K562 (cell line): ENCODE measurements around the gene ZCCHC14. TPM values are rescaled to one million over a fixed set of nuclear protein-coding genes. Genes with fewer than 3 reads are reported as not detected.

Experiments
- ATAC-seq: fragments of 200-7000 bp; cut with Tn5 transposase; 3 replicates; pipeline ENCODE4 v1.9.1; 2020; ENCODE audit warnings: moderate library complexity
- BruUV-seq: library from RNA; stranded (reverse); fragments of 400-500 nt; replicated peaks from 2 replicates; lab custom pipeline; 2021; lab: Mats Ljungman, UMichigan
- CTCF ChIA-PET: fragments of 300-600 bp; formaldehyde crosslinking; extraction: SDS; loops from one replicate; lab custom pipeline; 2021; ENCODE audit warnings: low intra/inter-chr PET ratio; lab: Yijun Ruan, JAX
- POLR2A ChIA-PET: fragments of 300-600, 350-650 bp; sonication (Branson Sonifier 250); formaldehyde crosslinking; extraction: SDS; loops from one replicate; lab custom pipeline; 2021; ENCODE audit warnings: antibody characterized with exemption, inconsistent platforms; lab: Yijun Ruan, JAX
- DNase-seq, 4 experiments: peaks; one replicate each; pipeline versions ENCODE4 v3.0.0 to v3.0.0-alpha.2; 2011 to 2018; ENCODE audit warnings: low spot score in 3 of 4, mixed read lengths in 3 of 4; ENCODE audit errors: extremely low read depth in 1 of 4
- FAIRE-seq: peaks from 2 replicates; lab custom pipeline; 2011; peaks lifted over from hg19 to GRCh38; lab: Jason Lieb, UNC
- H2AFZ ChIP-seq: 2 replicates; pipeline ENCODE4 v1.6.0; 2011; ENCODE audit warnings: low read depth, low read length, control low read depth, inconsistent platforms
- H3K27ac ChIP-seq: fragments of 200-600 bp; 3 replicates; pipeline ENCODE4 v1.8.0; 2011; ENCODE audit warnings: low read depth, mild to moderate bottlenecking, control low read depth, inconsistent platforms, low read length, moderate library complexity, mixed read lengths; ENCODE audit errors: extremely low read depth
- H3K27me3 ChIP-seq, 2 experiments: fragments of 300-600 bp in 1 of 2; 2 replicates in 1 of 2; 3 replicates in 1 of 2; pipeline versions ENCODE4 v1.6.0 to v1.8.0; 2011; ENCODE audit warnings: inconsistent platforms in 2 of 2, low read length in 2 of 2, mild to moderate bottlenecking in 1 of 2, mixed read lengths in 1 of 2, moderate library complexity in 1 of 2; ENCODE audit not compliant: control insufficient read depth in 2 of 2, insufficient read depth in 2 of 2
- H3K36me3 ChIP-seq: fragments of 300-600 bp; 3 replicates; pipeline ENCODE4 v1.8.0; 2011; ENCODE audit warnings: mild to moderate bottlenecking, low read length, inconsistent platforms; ENCODE audit not compliant: control insufficient read depth, insufficient read depth
- H3K4me1 ChIP-seq, 2 experiments: fragments of 200-600 bp in 1 of 2; replicated peaks in 1 of 2; 2 replicates in 1 of 2; 3 replicates in 1 of 2; pipeline versions ENCODE4 v1.5.1 to v1.8.0; 2011; ENCODE audit warnings: inconsistent platforms in 2 of 2, low read length in 2 of 2, mild to moderate bottlenecking in 1 of 2, mixed read lengths in 1 of 2, moderate library complexity in 1 of 2; ENCODE audit not compliant: control insufficient read depth in 2 of 2, insufficient read depth in 2 of 2
- H3K4me2 ChIP-seq: 2 replicates; pipeline ENCODE4 v1.6.1; 2011; ENCODE audit warnings: low read length, control low read depth, inconsistent platforms, mixed read lengths; ENCODE audit not compliant: insufficient read depth
- H3K4me3 ChIP-seq: fragments of 200-600 bp; sonication (generic), shearing (Covaris generic); 2 replicates; pipeline ENCODE4 v1.5.1; 2016; ENCODE audit warnings: control low read depth, inconsistent platforms
- H3K79me2 ChIP-seq: fragments of 200-600 bp; 3 replicates; pipeline ENCODE4 v1.8.0; 2011; ENCODE audit warnings: low read length, inconsistent platforms; ENCODE audit not compliant: control insufficient read depth, insufficient read depth
- H3K9ac ChIP-seq, 2 experiments: 2 replicates each; pipeline versions ENCODE4 v1.6.0 to v1.6.1; 2011; ENCODE audit warnings: low read depth in 2 of 2, low read length in 2 of 2, control low read depth in 1 of 2, inconsistent platforms in 1 of 2, mild to moderate bottlenecking in 1 of 2, mixed read lengths in 1 of 2; ENCODE audit not compliant: insufficient read depth in 1 of 2
- H3K9me1 ChIP-seq: one replicate; pipeline ENCODE4 v1.6.0; 2011; ENCODE audit warnings: inconsistent platforms, mild to moderate bottlenecking, low read length, moderate library complexity; ENCODE audit not compliant: control insufficient read depth, insufficient read depth
- H3K9me3 ChIP-seq: replicated peaks from 2 replicates; pipeline ENCODE4 v1.5.1; 2011; ENCODE audit warnings: low read depth, low read length, inconsistent platforms; ENCODE audit not compliant: control insufficient read depth, insufficient read depth
- H4K20me1 ChIP-seq: replicated peaks from 2 replicates; pipeline ENCODE4 v1.6.1; 2011; ENCODE audit warnings: low read length, inconsistent platforms, mixed read lengths; ENCODE audit not compliant: control insufficient read depth, insufficient read depth
- FOXJ2 ChIP-seq: fragments of 200-800 bp; sonication (Bioruptor generic); IDR thresholded peaks from 2 replicates; pipeline ENCODE4 v1.6.1; 2016; ENCODE audit warnings: missing genetic modification characterization, missing compliant biosample characterization
- LCOR ChIP-seq: sonication (generic); formaldehyde crosslinking; IDR thresholded peaks from 2 replicates; pipeline ENCODE4 v1.8.0; 2022; ENCODE audit warnings: mild to moderate bottlenecking, missing genetic modification reagents
- SIN3B ChIP-seq: fragments of 450-650 bp; IDR thresholded peaks from 2 replicates; pipeline ENCODE4 v1.6.1; 2017; ENCODE audit warnings: low read depth, mild to moderate bottlenecking, moderate library complexity
- SREBF1 ChIP-seq: fragments of 150-350 bp; IDR thresholded peaks from 2 replicates; pipeline ENCODE4 v1.6.1; 2014; ENCODE audit warnings: antibody characterized with exemption, low read depth, low read length, borderline replicate concordance
- TCFL5 ChIP-seq: fragments of 250-450 bp; sonication (Bioruptor Pico); conservative IDR thresholded peaks from 2 replicates; pipeline ENCODE4 v1.6.1; 2021; ENCODE audit warnings: mild to moderate bottlenecking, moderate library complexity, matching md5 sums
- ZNF12 ChIP-seq: sonication (generic); formaldehyde crosslinking; IDR thresholded peaks from 2 replicates; pipeline ENCODE4 v1.4.0; 2020; ENCODE audit warnings: mild to moderate bottlenecking, missing genetic modification reagents
- ZNF134 ChIP-seq: fragments of 250-450 bp; sonication (Bioruptor Pico); conservative IDR thresholded peaks from 2 replicates; pipeline ENCODE4 v1.4.0; 2020
- ZNF583 ChIP-seq: fragments of 250-450 bp; sonication (Bioruptor Pico); IDR thresholded peaks from 2 replicates; pipeline ENCODE4 v1.4.0; 2020
- whole genome bisulfite sequencing: fragments of 100-300 bp; shearing (Covaris generic); methylation state at CpG from one replicate; pipeline ENCODE4 v1.1.6; 2016; ENCODE audit warnings: low coverage, mixed read lengths; ENCODE audit not compliant: insufficient coverage; ENCODE audit errors: missing lambda C conversion rate; 5-methylcytosine and 5-hydroxymethylcytosine counted together
- in situ Hi-C: fragments of 300-500 bp; cut with MboI; formaldehyde crosslinking; loops from 4 replicates; pipeline ENCODE4 v1.15.0; 2018; ENCODE audit warnings: inconsistent platforms, mixed read lengths
- intact Hi-C: fragments of 100-400 bp; cut with micrococcal nuclease; formaldehyde crosslinking; loops from 2 replicates; pipeline ENCODE4 v1.14.2; 2022
- polyA plus RNA-seq, 8 experiments: library from polyadenylated mRNA; depleted of rRNA in 4 of 8; stranded (reverse) in 5 of 8; unstranded in 3 of 8; fragments of >200 nt; fragmentation: Nextera tagmentation in 2 of 8; fragmentation: Illumina TruSeq in 1 of 8; extraction: Ambion mirVana in 2 of 8; extraction: Trizol in 1 of 8; gene quantifications; 2 replicates each; pipeline versions ENCODE4 v1.2.1 to v1.2.3, GENCODE V29; 2011 to 2014; ENCODE audit warnings: inconsistent platforms in 1 of 8, missing spikeins in 1 of 8
- total RNA-seq, 7 experiments: library from RNA; depleted of rRNA in 6 of 7; stranded (reverse); fragments of >200 nt in 6 of 7; fragmentation: Illumina TruSeq in 2 of 7; extraction: Trizol in 2 of 7; gene quantifications; 2 replicates each; pipeline versions ENCODE4 v1.2.1 to v1.2.3, GENCODE V29; 2011 to 2021; ENCODE audit warnings: low replicate concordance in 1 of 7

The ZCCHC14 gene
- total and polyA plus RNA-seq, 9 of the 15 experiments (the other 6 are each of a cell fraction or from before 2014, with no cell fraction given) = 1.5 to 12.4 (median 2.9) TPM

DNA sequence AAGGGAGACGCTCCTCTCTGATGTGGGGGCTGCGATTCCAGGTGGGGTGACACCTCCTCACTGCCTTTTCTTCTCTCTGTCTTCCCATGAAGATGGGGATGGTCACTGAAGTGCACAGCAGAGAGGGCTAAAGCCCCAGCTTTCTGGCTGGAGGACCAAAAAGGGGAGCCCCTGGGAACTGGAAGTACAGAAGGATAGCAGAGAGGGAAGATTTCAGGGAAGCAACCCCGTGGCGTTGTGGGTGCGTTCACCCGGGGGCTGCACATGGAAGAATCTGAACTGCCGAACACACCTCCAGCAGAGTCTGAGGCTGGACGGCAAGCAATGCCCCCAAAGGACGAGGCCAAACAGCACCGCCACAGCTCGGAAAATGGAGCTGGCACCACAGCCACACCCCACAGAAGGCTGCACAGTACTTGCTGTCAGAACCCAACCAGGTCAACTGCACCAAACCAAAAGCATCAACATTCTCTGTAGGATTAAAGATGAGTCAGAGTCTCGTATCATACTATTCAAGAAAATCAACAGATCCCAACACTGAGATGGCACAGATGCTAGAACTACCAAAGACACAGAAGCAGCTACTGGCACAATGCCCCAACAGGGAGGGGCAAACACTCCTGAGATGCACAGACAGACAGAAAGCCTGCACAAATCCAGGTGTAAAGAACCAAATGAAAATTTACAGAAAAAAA, 50.8 kb downstream of the ZCCHC14 start:
- ATAC-seq = no peak
- no peaks in the 10 kb centered on the region for H3K79me2 ChIP-seq
- no peaks in the 10 kb centered on the region for H4K20me1 ChIP-seq
- no peaks in the 10 kb centered on the region for H3K9me1 ChIP-seq
- TF ChIP-seq ZNF583 = no peak
- no peak for TF ChIP-seq SIN3B
- TF ChIP-seq FOXJ2 (tag) = no peak
- TF ChIP-seq TCFL5 (CRISPR knock-in tag) = no peak
- no peak for TF ChIP-seq ZNF134 (CRISPR knock-in tag)
- no peak for TF ChIP-seq ZNF12
- TF ChIP-seq LCOR (CRISPR knock-in tag) = no peak
- no peak for TF ChIP-seq SREBF1
- ChIA-PET POLR2A (interaction anchor here (1.1 kb wide), 1 partner anchor 12 kb away, joined by 4 read pairs; no protein-coding TSS in a partner anchor), CTCF (no interaction called here)
- H3K9ac ChIP-seq = no peak overlapping the region
- no peak overlapping the region for H2AFZ ChIP-seq
- in situ Hi-C loops (no loop called here), intact Hi-C loops (no loop called here)
- no peak overlapping the region for H3K4me3 ChIP-seq
- H3K4me1 ChIP-seq = peaks cover 0 to 6% of the 10 kb centered on the region in 2 experiments; a peak in 1 of 5 replicates
- no peak overlapping the region for H3K4me2 ChIP-seq
- 83% methylated on average over 10 of the region's 12 CpGs for WGBS
- H3K9me3 ChIP-seq = no peaks in the 10 kb centered on the region
- FAIRE-seq = no peak
- no TSS peak for BruUV-seq
- H3K36me3 ChIP-seq = peaks cover 8% of the 10 kb centered on the region; the same call in 1 of the 3 replicates
- no peaks in the 10 kb centered on the region for H3K27me3 ChIP-seq
- no peak for DNase-seq
- no peak overlapping the region for H3K27ac ChIP-seq
